HG03575 (cell line): ENCODE data around the gene SP140L.
A peak's percentile ranks its signal among the peaks of the same experiment; 100 is the strongest.
"Not testable (repeated sequence)": the region's sequence is repeated elsewhere in the genome, so short reads cannot be mapped to it uniquely, and the experiment has no call there.

Experiments
- ATAC-seq: cut with Tn5 transposase; IDR thresholded peaks from one replicate; pipeline ENCODE4 v1.9.1; 2021; ENCODE audit not compliant: unreplicated experiment, insufficient number of reproducible peaks, low FRiP score; ENCODE audit errors: extremely low read depth

The SP140L gene

GRCh38 chr2:230411570-230412370 lies 84.8 kb downstream of the SP140L start:
- no peak for ATAC-seq

DNA sequence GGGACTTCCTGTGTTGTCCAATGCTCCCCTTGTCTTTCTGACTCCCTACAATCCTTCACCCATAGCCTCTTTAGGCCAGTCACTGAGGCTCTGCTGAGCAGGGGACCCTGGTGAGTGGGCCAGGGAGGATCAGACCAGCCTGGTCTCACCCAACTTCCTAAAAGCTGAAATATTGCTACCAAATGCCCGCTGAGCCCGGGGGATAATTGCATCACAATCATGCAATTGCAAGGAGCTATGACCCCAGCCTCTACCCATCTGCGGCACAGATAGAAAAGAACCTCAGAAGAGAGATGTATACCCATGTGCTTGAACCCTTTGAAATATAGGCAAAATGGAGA lies 85.3 kb downstream of the SP140L start:
- ATAC-seq: no peak

- no peak for ATAC-seq
Measured at GRCh38 chr2:230412846-230413245, 85.9 kb downstream of the SP140L start.

DNA sequence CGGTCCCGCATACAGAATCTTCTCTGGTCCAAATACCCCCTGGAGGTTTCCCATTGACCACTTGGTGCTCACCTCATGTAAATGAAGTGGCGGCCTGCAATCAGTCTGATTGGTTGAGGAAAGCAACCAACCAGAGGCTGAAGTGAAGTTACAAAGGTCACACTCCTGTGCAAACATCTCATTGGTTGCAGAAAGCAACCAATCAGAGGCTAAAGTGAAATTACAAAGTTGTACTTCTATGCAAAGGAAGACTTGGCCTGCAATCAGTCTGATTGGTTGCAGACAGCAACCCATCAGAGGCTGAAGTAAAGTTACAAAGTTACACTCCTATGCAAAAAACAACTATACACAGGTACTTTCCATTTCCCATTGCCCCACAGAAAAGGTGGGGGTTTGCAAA lies 86.5 kb downstream of the SP140L start:
- ATAC-seq: no peak

- ATAC-seq: no peak
Measured at GRCh38 chr2:230414302-230414701, 87.3 kb downstream of the SP140L start.

DNA sequence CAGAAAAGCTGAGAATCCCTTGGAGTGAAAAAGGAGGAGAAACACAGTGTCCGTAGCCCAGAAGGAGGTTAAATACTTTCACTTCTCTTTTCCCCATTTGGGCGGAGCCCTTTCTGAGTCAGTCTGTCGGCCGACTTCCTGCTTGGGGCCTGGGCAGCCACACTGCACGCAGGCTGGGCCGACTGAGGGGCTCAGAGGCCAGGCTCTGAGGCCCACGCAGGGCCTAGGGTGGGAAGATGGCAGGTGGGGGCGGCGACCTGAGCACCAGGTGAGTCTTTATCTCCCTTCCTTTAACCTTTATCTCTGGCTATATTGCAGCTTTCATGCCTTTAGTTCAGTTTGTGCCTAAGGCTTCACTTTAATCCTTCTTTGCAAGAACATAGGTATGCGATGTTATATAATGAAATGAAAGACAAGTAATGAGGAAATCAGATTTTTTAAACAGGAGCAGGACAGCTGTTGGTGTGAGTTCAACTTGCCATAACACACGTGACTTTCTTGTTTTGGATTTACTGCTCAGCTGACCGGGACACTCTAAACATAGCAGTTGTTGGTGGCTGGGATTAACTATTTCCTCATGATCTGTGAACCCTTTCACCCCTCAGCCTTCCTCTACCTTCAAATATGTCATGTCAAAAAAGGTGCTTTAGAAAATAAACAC lies 89.2 kb downstream of the SP140L start, which contains the start of gene SP100:
SP100 (plus strand) TSS at position 141 of the 661 bp plus-strand sequence; CDS start at position 237, 96 bp downstream.
- ATAC-seq: peak; percentile 74

GRCh38 chr2:230417436-230417835 lies 90.4 kb downstream of the SP140L start:
- no peak for ATAC-seq

GRCh38 chr2:230418341-230419016 lies 91.5 kb downstream of the SP140L start:
- ATAC-seq: no peak

DNA sequence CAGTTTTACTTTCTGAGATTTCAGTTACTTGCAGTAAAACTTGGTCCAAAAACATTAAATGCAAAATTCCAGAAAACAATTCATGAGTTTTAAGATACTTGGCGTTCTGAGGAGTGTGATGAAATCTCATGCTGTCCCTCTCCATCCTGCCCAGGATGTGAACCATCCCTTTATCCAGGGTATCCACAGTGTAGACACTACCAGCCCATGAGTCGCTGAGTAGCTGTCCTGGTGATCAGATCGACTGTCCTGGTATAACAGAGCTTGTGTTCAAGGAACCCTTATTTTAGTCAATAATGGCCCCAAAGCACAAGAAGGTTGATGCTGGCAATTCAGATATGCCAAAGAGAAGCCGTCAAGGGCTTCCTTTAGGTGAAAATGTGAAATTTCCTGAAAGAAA lies 92.2 kb downstream of the SP140L start:
- ATAC-seq: no peak

GRCh38 chr2:230422149-230422548 lies 95.2 kb downstream of the SP140L start:
- ATAC-seq: no peak

- ATAC-seq: no peak
Measured at GRCh38 chr2:230423851-230424458, 97.0 kb downstream of the SP140L start.

DNA sequence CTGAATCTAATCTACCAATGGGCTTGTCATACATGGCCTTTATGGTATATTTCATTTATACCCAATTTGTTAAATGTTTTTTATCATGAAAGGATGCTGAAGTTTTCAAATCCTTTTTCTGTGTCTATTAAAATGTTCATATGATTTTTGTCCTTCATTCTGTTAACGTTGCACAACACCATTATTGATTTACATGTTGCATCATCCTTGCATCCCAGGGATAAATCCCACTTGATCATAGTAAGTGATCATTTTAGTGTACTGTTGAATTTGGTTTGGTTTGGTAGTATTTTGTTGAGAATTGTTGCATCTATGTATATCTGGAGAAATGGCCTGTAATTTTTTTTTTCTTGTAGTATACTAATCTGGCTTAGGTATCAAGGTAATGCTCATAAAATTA lies 98.4 kb downstream of the SP140L start:
- no peak for ATAC-seq

- no peak for ATAC-seq
Measured at GRCh38 chr2:230429513-230429912, 102.5 kb downstream of the SP140L start.

DNA sequence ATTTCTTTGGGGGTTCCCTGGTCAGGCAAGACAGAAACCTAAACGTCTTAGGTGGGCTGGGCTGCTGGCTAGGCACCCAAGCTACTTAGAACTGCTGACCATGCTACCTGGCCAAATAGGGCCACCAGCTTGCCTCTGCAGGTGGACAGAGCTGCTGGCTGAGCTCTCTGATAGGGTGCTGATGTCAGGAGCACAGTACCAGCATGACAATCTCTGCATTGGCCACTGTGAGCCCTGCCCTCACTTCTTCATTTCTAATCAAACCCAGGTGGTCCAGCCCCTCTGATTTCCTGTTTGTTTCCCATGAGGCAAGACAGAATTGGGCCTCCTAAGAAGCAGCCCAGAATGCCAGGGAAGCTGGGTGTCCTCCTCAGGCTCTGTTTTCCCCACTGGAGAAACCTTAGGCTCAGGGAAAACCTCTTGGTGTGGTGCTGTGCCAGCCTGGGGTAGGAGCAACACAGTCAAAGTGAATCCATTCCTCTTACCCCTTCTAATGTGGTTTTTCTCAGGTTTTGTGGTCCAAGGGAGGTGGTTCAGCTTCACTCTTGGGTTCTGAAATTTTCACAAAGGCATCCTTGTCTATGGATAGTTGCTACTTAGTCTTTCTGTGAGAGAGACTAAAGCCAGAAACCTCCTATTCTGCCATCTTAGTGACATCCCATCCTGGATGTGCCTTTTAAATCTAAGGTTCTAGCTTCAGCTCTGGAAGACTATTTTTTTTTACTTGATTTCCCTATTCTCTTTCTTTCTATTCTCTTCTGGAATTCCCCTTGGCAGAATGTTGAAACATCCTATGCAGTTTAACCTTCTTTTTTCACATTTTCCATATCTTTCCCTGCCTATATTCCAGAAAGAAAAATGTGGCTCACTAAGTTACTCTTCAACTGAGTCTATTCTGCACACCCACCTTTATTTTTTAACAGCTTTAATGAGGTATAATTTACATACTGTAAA lies 104.2 kb downstream of the SP140L start:
- ATAC-seq: no peak

DNA sequence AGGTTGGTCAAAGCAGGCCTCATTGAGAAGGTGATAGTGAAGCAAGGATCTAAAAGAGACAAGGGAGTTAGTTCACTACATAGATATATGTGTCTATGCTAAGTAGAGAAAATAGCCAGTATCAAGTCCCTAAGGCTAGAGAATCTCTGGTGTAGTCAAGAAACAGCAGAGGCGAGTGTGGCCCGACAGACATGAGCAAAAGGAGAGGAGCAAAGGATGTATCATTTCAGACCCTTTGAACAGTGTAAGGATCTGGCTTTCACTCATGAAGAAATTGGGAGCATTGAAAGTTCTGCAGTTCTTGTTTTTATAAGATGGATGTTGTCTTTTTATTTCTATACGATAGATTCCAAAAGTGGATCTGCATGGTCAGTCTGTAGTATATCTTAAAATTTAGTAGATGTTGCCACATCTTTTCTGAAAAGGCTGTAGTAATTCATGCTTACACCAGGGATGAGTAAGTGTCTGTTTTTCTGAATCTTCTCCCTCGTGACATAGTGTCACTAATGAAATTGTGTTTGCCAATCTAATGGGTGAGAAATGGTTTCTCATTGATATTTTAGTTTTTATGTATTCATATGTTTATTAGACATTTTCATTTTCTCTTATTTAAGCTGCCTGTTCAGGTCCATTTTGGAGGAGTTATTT lies 107.8 kb downstream of the SP140L start:
- ATAC-seq: no peak

- ATAC-seq: no peak
Measured at GRCh38 chr2:230435431-230435830, 108.4 kb downstream of the SP140L start.

DNA sequence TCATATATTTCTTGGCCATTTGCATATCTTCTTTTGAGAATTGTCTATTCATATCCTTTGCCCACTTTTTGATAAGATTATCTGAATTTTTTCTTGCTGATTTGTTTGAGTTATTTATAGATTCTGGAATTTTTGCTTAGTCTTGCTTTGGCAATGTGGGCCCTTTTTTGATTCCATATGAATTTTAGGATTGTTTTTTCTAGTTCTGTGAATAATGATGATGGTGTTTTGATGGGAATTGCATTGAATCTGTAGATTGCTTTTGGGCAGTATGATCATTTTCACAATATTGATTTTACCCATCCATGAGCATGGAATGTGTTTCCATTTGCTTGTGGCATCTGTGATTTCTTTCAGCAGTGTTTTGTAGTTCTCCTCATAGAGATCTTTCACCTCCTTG lies 112.1 kb downstream of the SP140L start:
- not testable (repeated sequence) for ATAC-seq

DNA sequence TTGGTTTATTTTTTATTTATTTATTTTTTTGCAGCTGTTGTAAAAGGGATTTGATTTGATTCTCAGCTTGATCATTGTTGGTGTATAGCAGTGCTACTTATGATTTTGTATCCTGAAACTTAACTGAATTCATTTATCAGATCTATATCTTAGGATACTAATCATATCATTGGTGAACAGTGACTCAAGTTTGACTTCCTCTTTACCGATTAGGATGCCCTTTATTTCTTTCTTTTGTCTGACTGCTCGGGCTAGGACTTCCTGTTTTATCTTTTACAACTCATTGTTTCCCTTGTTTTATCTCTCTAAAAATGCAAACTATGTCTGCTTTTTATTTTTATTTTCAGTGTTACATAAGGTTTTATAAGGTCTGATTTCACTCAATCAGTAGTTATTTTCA lies 112.6 kb downstream of the SP140L start:
- no peak for ATAC-seq
